Gastroesophageal sphincter (tissue), 4 donors: ENCODE results near the gene ITGAX. TPM values are rescaled to one million over a fixed set of nuclear protein-coding genes. Genes with fewer than 3 reads are reported as not detected.
"Not testable (repeated sequence)": the region's sequence is repeated elsewhere in the genome, so short reads cannot be mapped to it uniquely, and the experiment has no call there.

Experiments
- ATAC-seq: fragments of 150-250 bp; one replicate; pipeline ENCODE4 v1.9.1; 2016; ENCODE audit warnings: mild to moderate bottlenecking, moderate library complexity
- H3K27ac ChIP-seq, 4 donors: fragments of 200-600 bp; sonication (generic) in 3 of 4; 1 replicate in 3 of 4; 2 replicates in 1 of 4; pipeline ENCODE4 v1.5.1; 2016 to 2019
- H3K27me3 ChIP-seq: fragments of 200-600 bp; sonication (generic); one replicate; pipeline ENCODE4 v1.5.1; 2019
- H3K36me3 ChIP-seq, 2 donors: fragments of 200-600 bp; sonication (generic); one replicate each; pipeline ENCODE4 v1.5.1; 2019; ENCODE audit warnings: control low read depth in 1 of 2
- H3K4me1 ChIP-seq, 3 donors: fragments of 200-600 bp; sonication (generic); 1 replicate in 2 of 3; 2 replicates in 1 of 3; pipeline ENCODE4 v1.5.1; 2016 to 2019; ENCODE audit warnings: control low read depth in 2 of 3
- H3K4me3 ChIP-seq, 2 donors: fragments of 200-600 bp; sonication (generic); one replicate each; pipeline ENCODE4 v1.5.1; 2019; ENCODE audit warnings: mild to moderate bottlenecking in 1 of 2, moderate library complexity in 1 of 2
- H3K9me3 ChIP-seq, 3 donors: fragments of 200-600 bp; sonication (generic); one replicate each; pipeline ENCODE4 v1.5.1; 2017 to 2019; ENCODE audit warnings: control low read depth in 2 of 3
- CTCF ChIP-seq, 4 experiments: fragments of 200-600 bp in 2 of 4; fragments of 450-650 bp in 2 of 4; sonication (generic) in 1 of 4; IDR thresholded peaks; one replicate each; pipeline ENCODE4 v1.5.1; 2017 to 2019; ENCODE audit warnings: antibody characterized with exemption in 4 of 4, mild to moderate bottlenecking in 2 of 4, moderate library complexity in 2 of 4
- EP300 ChIP-seq: sonication (generic); formaldehyde crosslinking; IDR thresholded peaks from one replicate; pipeline ENCODE4 v1.6.1; 2017; ENCODE audit warnings: antibody characterized with exemption, mild to moderate bottlenecking
- POLR2A ChIP-seq, 2 donors: fragments of 450-650 bp; IDR thresholded peaks; one replicate each; pipeline ENCODE4 v1.6.1; 2017; ENCODE audit warnings: antibody characterized with exemption in 2 of 2, mild to moderate bottlenecking in 2 of 2, moderate library complexity in 1 of 2
- POLR2AphosphoS5 ChIP-seq: sonication (generic); formaldehyde crosslinking; IDR thresholded peaks from one replicate; pipeline ENCODE4 v1.6.1; 2017; ENCODE audit warnings: antibody characterized with exemption
- WGBS, 2 donors: methylation state at CpG; one replicate each; pipeline ENCODE4 v1.1.5; 2018; ENCODE audit warnings: low coverage in 1 of 2; 5-methylcytosine and 5-hydroxymethylcytosine counted together
- total RNA-seq, 4 donors: library from RNA; depleted of rRNA; stranded (reverse); fragments of >200 nt; gene quantifications; one replicate each; pipeline ENCODE4 v1.1.0, GENCODE V29; 2016

The ITGAX gene
- total RNA-seq, 4 donors from 2014 or later: 1.2 to 7.5 (median 2.4) TPM

GRCh38 chr16:31413381-31413780 is 58.4 kb downstream of the ITGAX start:
- Histone ChIP-seq H3K27me3 (peaks cover 43% of the 10 kb centered on the region), H3K36me3 (no peaks in the 10 kb centered on the region), H3K27ac (no peak overlapping the region), H3K4me3 (no peak overlapping the region), H3K9me3 (peaks cover 0 to 5% (median 0%) of the 10 kb centered on the region in 3 donors), H3K4me1 (no peaks in the 10 kb centered on the region)
- ATAC-seq: no peak
- TF ChIP-seq POLR2A (IDR thresholded peaks at IDR 0.05): no peak
- WGBS, 2 donors: 86 to 93% methylated on average over 3 to 5 of the region's 5 CpGs

- H3K36me3 ChIP-seq: no peaks in the 10 kb centered on the region
- WGBS, 2 donors: 67 to 81% methylated on average over 4 of the region's 4 CpGs
Measured at GRCh38 chr16:31413943-31414342, 59.0 kb downstream of the ITGAX start.

GRCh38 chr16:31414706-31415105 is 59.7 kb downstream of the ITGAX start:
- no peak for TF ChIP-seq POLR2AphosphoS5
- no peak for TF ChIP-seq EP300
- no peak for TF ChIP-seq CTCF (IDR thresholded peaks at IDR 0.05)
- TF ChIP-seq POLR2A (IDR thresholded peaks at IDR 0.05): no peak
- Histone ChIP-seq H3K4me3 (no peak overlapping the region), H3K9me3 (peaks cover 0 to 5% (median 0%) of the 10 kb centered on the region in 3 donors), H3K27ac (no peak overlapping the region), H3K36me3 (no peaks in the 10 kb centered on the region), H3K4me1 (no peaks in the 10 kb centered on the region), H3K27me3 (peaks cover 38% of the 10 kb centered on the region)
- WGBS, 2 donors: 67 to 80% methylated on average over 1 of the region's 4 CpGs
- no peak for ATAC-seq

More at GRCh38 chr16:31413943-31414342, 59.0 kb downstream of the ITGAX start:
- no peak for ATAC-seq
- peaks cover 43% of the 10 kb centered on the region for H3K27me3 ChIP-seq
- H3K4me3 ChIP-seq: no peak overlapping the region
- no peaks in the 10 kb centered on the region for H3K4me1 ChIP-seq
- TF ChIP-seq POLR2A (IDR thresholded peaks at IDR 0.05): no peak
- no peak for TF ChIP-seq POLR2AphosphoS5
- TF ChIP-seq CTCF (IDR thresholded peaks at IDR 0.05): no peak
- TF ChIP-seq EP300: no peak
- H3K9me3 ChIP-seq: peaks cover 0 to 5% (median 0%) of the 10 kb centered on the region in 3 donors
- no peak overlapping the region for H3K27ac ChIP-seq

DNA sequence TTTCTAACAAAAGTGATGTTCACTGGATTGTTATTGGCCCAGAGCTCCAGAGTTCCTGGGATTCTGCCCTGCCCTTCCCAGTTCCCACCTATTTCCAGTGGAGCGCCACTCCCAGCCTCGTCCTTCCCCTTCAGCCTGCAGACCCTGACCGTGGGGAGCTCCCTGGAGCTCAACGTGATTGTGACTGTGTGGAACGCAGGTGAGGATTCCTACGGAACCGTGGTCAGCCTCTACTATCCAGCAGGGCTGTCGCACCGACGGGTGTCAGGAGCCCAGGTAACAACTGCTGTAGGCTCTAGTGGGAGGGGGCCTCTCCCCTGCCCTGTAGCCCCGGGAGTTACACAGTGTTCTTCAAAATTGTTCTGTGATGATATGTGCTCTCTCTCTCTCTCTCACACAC is 61.4 kb downstream of the ITGAX start:
- 81 to 100% methylated on average over 1 to 7 of the region's 11 CpGs for WGBS, 2 donors
- no peaks in the 10 kb centered on the region for H3K36me3 ChIP-seq
- no peak for TF ChIP-seq CTCF (IDR thresholded peaks at IDR 0.05)
- no peak for TF ChIP-seq POLR2A (IDR thresholded peaks at IDR 0.05)
- no peak for TF ChIP-seq EP300
- TF ChIP-seq POLR2AphosphoS5: no peak

DNA sequence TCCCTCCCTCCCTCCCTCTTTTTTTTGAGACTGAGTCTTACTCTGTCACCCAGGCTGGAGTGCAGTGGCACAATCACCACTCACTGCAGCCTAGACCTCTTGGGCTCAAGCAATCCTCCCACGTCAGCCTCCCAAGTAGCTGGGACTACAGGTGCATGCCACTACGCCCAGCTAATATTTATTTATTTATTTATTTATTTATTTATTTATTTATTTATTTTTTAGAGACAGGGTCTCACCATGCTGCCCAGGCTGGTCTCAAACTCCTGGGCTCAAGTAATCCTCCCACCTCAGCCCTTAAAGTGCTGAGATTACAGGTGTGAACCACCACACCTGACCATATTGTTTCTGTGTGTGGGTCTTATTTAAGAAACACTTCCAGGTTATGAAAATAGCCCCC is 62.1 kb downstream of the ITGAX start:
- not testable (repeated sequence) for H3K36me3 ChIP-seq, H3K9me3 ChIP-seq, H3K4me3 ChIP-seq, H3K4me1 ChIP-seq, ATAC-seq, H3K27ac ChIP-seq
- WGBS, 2 donors: 69 to 76% methylated on average over 2 of the region's 2 CpGs
- peaks cover 43% of the 10 kb centered on the region for H3K27me3 ChIP-seq

More for the DNA sequence above, 61.4 kb downstream of the ITGAX start:
- Histone ChIP-seq H3K27ac (no peak overlapping the region), H3K4me1 (no peaks in the 10 kb centered on the region), H3K27me3 (peaks cover 37% of the 10 kb centered on the region), H3K9me3 (peaks cover 0 to 5% (median 0%) of the 10 kb centered on the region in 3 donors), H3K4me3 (no peak overlapping the region)
- ATAC-seq: no peak

DNA sequence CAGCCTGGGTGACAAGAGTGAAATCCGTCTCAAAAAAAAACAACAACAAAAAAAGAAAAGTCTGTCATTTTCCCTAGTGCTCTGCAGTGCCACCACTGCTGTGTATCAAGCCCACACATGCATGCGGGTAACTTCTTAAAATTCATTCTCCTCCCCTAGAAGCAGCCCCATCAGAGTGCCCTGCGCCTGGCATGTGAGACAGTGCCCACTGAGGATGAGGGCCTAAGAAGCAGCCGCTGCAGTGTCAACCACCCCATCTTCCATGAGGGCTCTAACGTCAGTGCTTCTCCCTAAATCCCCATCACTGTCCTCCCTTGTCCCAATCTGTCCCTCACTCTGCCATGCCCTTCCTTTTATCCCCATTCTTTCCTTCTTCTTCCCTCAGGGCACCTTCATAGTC is 62.9 kb downstream of the ITGAX start:
- ATAC-seq: no peak
- WGBS, 2 donors: 84 to 92% methylated on average over 4 to 5 of the region's 5 CpGs

More for the DNA sequence above, 62.9 kb downstream of the ITGAX start:
- no peak overlapping the region for H3K4me3 ChIP-seq
- H3K36me3 ChIP-seq: no peaks in the 10 kb centered on the region
- H3K4me1 ChIP-seq: no peaks in the 10 kb centered on the region
- peaks cover 52% of the 10 kb centered on the region for H3K27me3 ChIP-seq
- peaks cover 0 to 5% (median 0%) of the 10 kb centered on the region in 3 donors for H3K9me3 ChIP-seq
- no peak overlapping the region for H3K27ac ChIP-seq
- TF ChIP-seq POLR2A (IDR thresholded peaks at IDR 0.05) (no peak), CTCF (IDR thresholded peaks at IDR 0.05) (no peak), POLR2AphosphoS5 (no peak), EP300 (no peak)
